ENCODE results near the gene SLC12A8.

The SLC12A8 gene

GRCh38 chr3:125163739-125164601 is 48.6 kb downstream of the SLC12A8 start:
- Histone ChIP-seq H3K36me3 (ENCODE audit: insufficient read depth, low read length) (no peaks in the 10 kb centered on the region), H3K4me1 (ENCODE audit: insufficient read depth, low read length) (no peaks in the 10 kb centered on the region; the same call in 1 of the 2 replicates), H3K9me3 (ENCODE audit: control insufficient read depth, insufficient read depth, low read length) (no peaks in the 10 kb centered on the region), H3K9ac (ENCODE audit: low read depth, low read length) (no peak overlapping the region)

DNA sequence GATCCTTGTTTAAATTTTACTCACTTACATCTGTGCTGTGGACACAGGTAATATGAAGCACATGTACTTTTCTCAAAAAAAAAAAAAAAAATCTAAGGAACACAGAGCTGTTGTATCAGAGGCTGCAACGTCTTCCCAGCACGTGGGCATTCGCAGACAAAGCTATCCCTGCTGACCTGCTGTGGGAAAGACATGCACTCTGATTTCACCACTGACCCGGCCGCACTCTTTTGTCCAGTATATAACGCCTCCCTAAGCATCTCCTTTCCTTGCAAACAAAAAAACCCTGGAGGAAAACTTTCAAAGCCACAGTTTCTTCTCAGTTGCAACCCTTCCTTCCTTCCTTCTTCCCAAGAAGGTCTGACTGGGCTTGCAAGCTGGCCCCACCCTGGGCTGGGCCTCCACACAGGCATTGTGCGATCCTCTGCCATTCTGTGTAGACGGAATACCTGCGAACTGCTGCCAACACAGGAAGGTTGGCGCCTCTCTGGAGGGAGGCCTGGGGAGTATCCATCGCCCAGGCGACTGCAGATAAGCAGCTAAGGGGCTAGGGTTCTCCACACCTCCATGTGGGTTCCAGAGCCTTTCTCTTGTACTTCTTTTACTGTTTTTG is 50.8 kb downstream of the SLC12A8 start:
- H3K4me1 ChIP-seq (ENCODE audit: insufficient read depth, low read length), result no peaks in the 10 kb centered on the region; the same call in 1 of the 2 replicates
- no peaks in the 10 kb centered on the region for H3K9me3 ChIP-seq (ENCODE audit: control insufficient read depth, insufficient read depth, low read length)
- no peak overlapping the region for H3K9ac ChIP-seq (ENCODE audit: low read depth, low read length)
- no peaks in the 10 kb centered on the region for H3K36me3 ChIP-seq (ENCODE audit: insufficient read depth, low read length)

DNA sequence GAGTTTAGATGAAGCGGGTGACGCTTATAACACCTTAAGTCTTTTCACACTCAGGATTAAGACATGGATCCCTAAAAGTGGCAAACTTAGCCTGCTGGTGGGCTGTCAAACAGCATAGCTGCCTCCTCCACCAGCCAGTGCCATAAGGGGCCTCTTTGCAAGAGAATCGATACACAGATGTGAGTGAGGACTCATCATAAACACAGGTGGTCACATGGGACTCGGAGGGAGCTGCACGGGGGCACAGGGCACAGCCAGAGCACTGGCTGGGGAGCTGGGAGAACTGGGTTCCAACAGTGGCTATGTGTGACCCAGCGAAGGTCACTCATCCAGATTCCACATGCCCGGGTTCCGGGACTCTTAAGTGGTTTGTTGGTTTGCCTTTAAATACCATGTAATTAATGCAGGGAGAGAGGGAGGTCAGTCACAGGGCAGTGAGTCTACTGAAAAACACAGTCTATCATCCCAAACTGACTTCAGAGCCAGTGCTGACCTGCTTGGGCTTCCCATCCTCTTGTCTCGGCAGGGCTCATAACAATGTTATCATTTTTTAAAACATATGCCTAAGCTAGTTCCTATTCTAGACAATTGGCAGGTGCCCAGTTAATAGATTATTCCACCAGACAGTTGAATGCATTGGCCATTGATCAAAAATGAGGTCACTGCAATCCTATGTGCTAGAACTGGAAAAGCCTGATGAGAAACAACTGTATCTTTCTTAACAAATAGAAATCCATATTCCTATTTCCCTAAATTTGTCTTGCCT is 51.8 kb downstream of the SLC12A8 start:
- Histone ChIP-seq H3K9me3 (ENCODE audit: control insufficient read depth, insufficient read depth, low read length) (no peaks in the 10 kb centered on the region), H3K4me1 (ENCODE audit: insufficient read depth, low read length) (peaks cover 7% of the 10 kb centered on the region)

GRCh38 chr3:125157183-125157582 is 55.4 kb downstream of the SLC12A8 start:
- H3K9ac ChIP-seq (ENCODE audit: low read depth, low read length), result no peak overlapping the region
- H3K36me3 ChIP-seq (ENCODE audit: insufficient read depth, low read length), result no peaks in the 10 kb centered on the region
- no peaks in the 10 kb centered on the region for H3K9me3 ChIP-seq (ENCODE audit: control insufficient read depth, insufficient read depth, low read length)
- peaks cover 14% of the 10 kb centered on the region for H3K4me1 ChIP-seq (ENCODE audit: insufficient read depth, low read length)

More for the DNA sequence above, 51.8 kb downstream of the SLC12A8 start:
- no peak overlapping the region for H3K9ac ChIP-seq (ENCODE audit: low read depth, low read length)
- no peaks in the 10 kb centered on the region for H3K36me3 ChIP-seq (ENCODE audit: insufficient read depth, low read length)

DNA sequence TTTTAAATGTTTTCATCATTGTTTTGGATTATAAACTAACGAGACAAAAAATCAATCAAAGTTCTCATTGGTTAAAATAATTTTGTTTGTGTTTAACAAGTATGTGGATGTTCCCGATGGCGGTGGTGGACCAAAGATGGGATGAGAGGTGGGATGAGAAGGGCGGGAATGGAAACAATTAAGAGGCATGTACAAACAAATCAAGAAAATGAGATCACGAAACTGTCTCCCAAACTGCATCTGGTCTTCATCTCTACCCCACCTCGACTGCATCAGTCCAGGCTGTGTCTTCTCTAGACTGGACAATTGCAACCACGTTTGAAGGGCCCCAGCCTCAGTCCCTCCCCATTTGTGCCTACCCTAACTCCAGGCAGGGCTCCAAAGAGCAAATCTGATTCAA is 56.1 kb downstream of the SLC12A8 start:
- H3K9ac ChIP-seq (ENCODE audit: low read depth, low read length), result no peak overlapping the region
- peaks cover 14% of the 10 kb centered on the region for H3K4me1 ChIP-seq (ENCODE audit: insufficient read depth, low read length)
- H3K9me3 ChIP-seq (ENCODE audit: control insufficient read depth, insufficient read depth, low read length), result no peaks in the 10 kb centered on the region
- H3K36me3 ChIP-seq (ENCODE audit: insufficient read depth, low read length), result no peaks in the 10 kb centered on the region

DNA sequence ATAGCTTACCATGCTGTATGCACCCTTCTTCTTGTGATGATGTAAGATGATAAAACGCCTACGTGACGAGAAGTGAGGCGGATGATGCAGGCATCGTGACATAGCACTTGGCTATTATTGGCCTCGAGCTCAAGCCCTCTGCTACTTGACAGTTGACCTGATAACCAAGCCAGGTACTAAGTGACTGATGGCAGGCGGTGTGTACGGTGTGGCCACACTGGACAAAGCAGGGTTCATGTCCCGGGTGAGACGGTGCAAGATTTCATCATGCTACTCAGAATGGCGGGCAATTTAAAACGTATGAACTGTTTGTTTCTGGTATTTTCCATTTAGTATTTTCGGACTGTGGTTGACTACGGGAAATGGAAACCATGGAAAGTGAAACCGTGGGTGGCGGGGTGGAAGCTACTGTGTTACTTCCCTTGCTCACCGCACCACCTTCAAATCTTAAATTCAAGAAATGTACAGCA is 57.7 kb downstream of the SLC12A8 start:
- Histone ChIP-seq H3K9me3 (ENCODE audit: control insufficient read depth, insufficient read depth, low read length) (no peaks in the 10 kb centered on the region), H3K4me1 (ENCODE audit: insufficient read depth, low read length) (peaks cover 14% of the 10 kb centered on the region), H3K36me3 (ENCODE audit: insufficient read depth, low read length) (no peaks in the 10 kb centered on the region), H3K9ac (ENCODE audit: low read depth, low read length) (no peak overlapping the region)

DNA sequence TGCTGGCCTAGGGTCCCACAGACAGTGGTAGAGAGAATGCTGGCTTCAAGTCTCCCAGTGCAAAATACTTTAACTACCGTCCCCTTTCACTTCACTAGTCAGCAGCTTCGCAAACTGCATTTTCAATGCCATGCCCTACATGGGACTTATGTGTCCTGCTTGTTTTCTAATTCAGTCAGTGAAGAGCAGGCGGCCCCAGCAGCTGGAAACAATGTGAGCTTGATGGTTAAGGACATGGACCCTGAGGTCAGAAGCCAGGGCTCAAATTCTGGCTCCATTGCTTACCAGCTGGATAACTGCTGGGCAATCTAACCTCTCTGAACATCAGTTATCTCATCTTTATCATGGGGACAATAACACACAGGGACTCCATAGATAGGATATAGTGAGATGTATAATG is 58.4 kb downstream of the SLC12A8 start:
- Histone ChIP-seq H3K9ac (ENCODE audit: low read depth, low read length) (no peak overlapping the region), H3K9me3 (ENCODE audit: control insufficient read depth, insufficient read depth, low read length) (no peaks in the 10 kb centered on the region), H3K36me3 (ENCODE audit: insufficient read depth, low read length) (no peaks in the 10 kb centered on the region), H3K4me1 (ENCODE audit: insufficient read depth, low read length) (peaks cover 16% of the 10 kb centered on the region)

GRCh38 chr3:125152951-125153350 is 59.6 kb downstream of the SLC12A8 start:
- no peak overlapping the region for H3K9ac ChIP-seq (ENCODE audit: low read depth, low read length)
- no peaks in the 10 kb centered on the region for H3K9me3 ChIP-seq (ENCODE audit: control insufficient read depth, insufficient read depth, low read length)
- H3K4me1 ChIP-seq (ENCODE audit: insufficient read depth, low read length), result peaks cover 20% of the 10 kb centered on the region
- no peaks in the 10 kb centered on the region for H3K36me3 ChIP-seq (ENCODE audit: insufficient read depth, low read length)

- Histone ChIP-seq H3K9ac (ENCODE audit: low read depth, low read length) (no peak overlapping the region), H3K4me1 (ENCODE audit: insufficient read depth, low read length) (peaks cover 20% of the 10 kb centered on the region), H3K9me3 (ENCODE audit: control insufficient read depth, insufficient read depth, low read length) (no peaks in the 10 kb centered on the region), H3K36me3 (ENCODE audit: insufficient read depth, low read length) (no peaks in the 10 kb centered on the region)
Measured at GRCh38 chr3:125151916-125152315, 60.6 kb downstream of the SLC12A8 start.

GRCh38 chr3:125151442-125151817 is 61.1 kb downstream of the SLC12A8 start:
- Histone ChIP-seq H3K36me3 (ENCODE audit: insufficient read depth, low read length) (no peaks in the 10 kb centered on the region), H3K4me1 (ENCODE audit: insufficient read depth, low read length) (peaks cover 20% of the 10 kb centered on the region), H3K9ac (ENCODE audit: low read depth, low read length) (no peak overlapping the region), H3K9me3 (ENCODE audit: control insufficient read depth, insufficient read depth, low read length) (no peaks in the 10 kb centered on the region)

DNA sequence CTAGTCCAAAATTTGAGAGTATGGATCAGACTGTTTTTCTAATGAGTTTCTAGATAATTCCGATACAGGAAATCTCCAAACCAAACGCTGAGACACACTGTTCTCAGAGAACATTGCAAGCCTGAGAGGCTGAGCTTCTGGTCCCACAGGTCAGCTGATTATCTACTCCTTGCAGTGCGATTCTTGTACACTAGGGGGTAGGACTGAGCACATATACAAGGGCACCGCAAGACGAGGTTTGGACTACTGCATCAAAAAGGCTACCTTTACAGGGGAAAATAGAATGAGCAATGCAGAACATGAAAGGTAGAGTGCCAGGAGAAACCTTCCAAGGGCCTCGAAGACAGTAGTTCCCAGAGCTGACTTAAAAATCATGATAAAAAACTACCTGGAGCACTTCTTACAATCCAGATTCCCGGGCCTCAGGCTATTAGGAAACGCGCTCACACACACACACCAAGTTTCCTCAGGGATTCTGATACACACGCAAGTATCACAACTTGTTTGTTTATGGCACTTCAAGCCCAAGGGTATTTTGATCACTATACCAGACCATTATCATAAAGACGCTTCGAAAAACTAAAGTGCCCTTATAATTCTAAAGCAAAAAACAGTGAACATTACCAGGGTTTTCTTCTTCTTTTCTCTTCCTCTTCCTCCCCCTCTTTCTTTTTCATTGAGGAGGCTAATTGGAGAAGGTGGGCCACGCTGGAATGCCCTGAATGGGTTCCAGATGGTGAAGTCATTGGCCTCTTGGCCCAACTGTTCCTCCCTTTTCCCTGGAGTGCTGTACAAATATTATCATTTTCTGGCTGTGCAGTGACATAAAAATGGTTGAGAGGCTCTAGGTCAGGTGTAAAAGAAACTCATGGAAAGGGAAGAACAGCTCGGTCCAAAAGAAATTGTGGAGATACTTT is 61.8 kb downstream of the SLC12A8 start:
- H3K4me1 ChIP-seq (ENCODE audit: insufficient read depth, low read length), result peaks cover 13% of the 10 kb centered on the region
- H3K9me3 ChIP-seq (ENCODE audit: control insufficient read depth, insufficient read depth, low read length), result no peaks in the 10 kb centered on the region
- H3K36me3 ChIP-seq (ENCODE audit: insufficient read depth, low read length), result no peaks in the 10 kb centered on the region
- H3K9ac ChIP-seq (ENCODE audit: low read depth, low read length), result no peak overlapping the region

- H3K9me3 ChIP-seq (ENCODE audit: control insufficient read depth, insufficient read depth, low read length), result no peaks in the 10 kb centered on the region
- no peak overlapping the region for H3K9ac ChIP-seq (ENCODE audit: low read depth, low read length)
- H3K4me1 ChIP-seq (ENCODE audit: insufficient read depth, low read length), result peaks cover 14% of the 10 kb centered on the region
- H3K36me3 ChIP-seq (ENCODE audit: insufficient read depth, low read length), result no peaks in the 10 kb centered on the region
Measured at GRCh38 chr3:125149462-125149861, 63.1 kb downstream of the SLC12A8 start.

GRCh38 chr3:125148836-125149235 is 63.7 kb downstream of the SLC12A8 start:
- Histone ChIP-seq H3K36me3 (ENCODE audit: insufficient read depth, low read length) (no peaks in the 10 kb centered on the region), H3K9me3 (ENCODE audit: control insufficient read depth, insufficient read depth, low read length) (no peaks in the 10 kb centered on the region), H3K9ac (ENCODE audit: low read depth, low read length) (no peak overlapping the region), H3K4me1 (ENCODE audit: insufficient read depth, low read length) (peaks cover 16% of the 10 kb centered on the region)

Data from ES-I3 (cell line).